ENCODE measurements around the gene RNF32. TPM values are rescaled to one million over a fixed set of nuclear protein-coding genes. Genes with fewer than 3 reads are reported as not detected.
"Not testable (repeated sequence)": the region's sequence is repeated elsewhere in the genome, so short reads cannot be mapped to it uniquely, and the experiment has no call there.

Gene RNF32
- total and polyA plus RNA-seq, 5 donors from 2014 or later = 0.81 to 5.4 (median 1.6) TPM

DNA sequence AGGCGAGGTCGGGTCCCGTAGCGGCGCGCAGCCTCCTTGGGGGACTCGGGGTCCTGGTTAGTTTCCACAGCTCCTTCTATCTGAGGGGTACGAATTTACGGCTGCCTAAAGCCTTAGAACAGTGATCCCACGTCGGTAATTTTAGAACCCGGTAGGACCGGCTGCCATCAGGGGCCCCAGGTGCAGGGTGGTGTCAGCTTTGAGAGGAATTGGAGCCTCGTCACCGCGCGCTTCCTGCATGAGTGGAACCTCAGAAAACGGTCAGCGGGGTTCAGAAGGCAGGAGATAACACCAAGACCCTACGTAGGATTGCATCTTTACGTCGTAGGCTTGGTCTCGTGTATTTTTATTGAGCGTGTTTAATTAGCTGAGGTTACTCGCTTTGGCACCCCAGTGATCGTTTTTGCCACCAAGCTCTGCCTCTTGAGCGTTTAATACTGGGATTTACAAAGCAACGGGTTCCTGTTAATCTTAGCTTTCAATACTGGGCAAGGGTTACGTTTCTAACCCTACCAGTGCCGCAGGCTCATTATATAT lies 443 bp downstream of the RNF32 start:
- peaks cover 4% of the 10 kb centered on the region for H3K27me3 ChIP-seq (ENCODE audit: control insufficient read depth, insufficient read depth, low read length)
- peak overlapping the region; percentile 66 for H3K4me3 ChIP-seq (ENCODE audit: low read depth, low read length)
- no peaks in the 10 kb centered on the region for H3K36me3 ChIP-seq (ENCODE audit: control insufficient read depth, insufficient read depth, low read length)
- DNase-seq (peak in 2 of 3 donors; percentile 43 to 86), ATAC-seq (ENCODE audit: low read depth in 2 of 2) (peak; percentile 57)
- H3K9me3 ChIP-seq (ENCODE audit: control insufficient read depth in 2 of 2, low read length in 2 of 2) = no peaks in the 10 kb centered on the region
- Mint-ChIP-seq H3K4me3 (peak overlapping the region; percentile 89 to 97 (median 90)), H3K27ac (peak overlapping the region in 2 of 3 donors; percentile 86 to 93), H3K4me1 (peaks cover 16 to 32% (median 17%) of the 10 kb centered on the region in 4 donors), H3K36me3 (no peaks in the 10 kb centered on the region), H3K27me3 (peaks cover 14% of the 10 kb centered on the region), H3K9me3 (peaks cover 0 to 7% (median 4%) of the 10 kb centered on the region in 7 donors)
- H3K4me1 ChIP-seq (ENCODE audit: control insufficient read depth, insufficient read depth, low read length, poor library complexity, severe bottlenecking) = peaks cover 18% of the 10 kb centered on the region
- peak overlapping the region; percentile 92 for H3K27ac ChIP-seq (ENCODE audit: insufficient read depth, low read length, poor library complexity, severe bottlenecking)

DNA sequence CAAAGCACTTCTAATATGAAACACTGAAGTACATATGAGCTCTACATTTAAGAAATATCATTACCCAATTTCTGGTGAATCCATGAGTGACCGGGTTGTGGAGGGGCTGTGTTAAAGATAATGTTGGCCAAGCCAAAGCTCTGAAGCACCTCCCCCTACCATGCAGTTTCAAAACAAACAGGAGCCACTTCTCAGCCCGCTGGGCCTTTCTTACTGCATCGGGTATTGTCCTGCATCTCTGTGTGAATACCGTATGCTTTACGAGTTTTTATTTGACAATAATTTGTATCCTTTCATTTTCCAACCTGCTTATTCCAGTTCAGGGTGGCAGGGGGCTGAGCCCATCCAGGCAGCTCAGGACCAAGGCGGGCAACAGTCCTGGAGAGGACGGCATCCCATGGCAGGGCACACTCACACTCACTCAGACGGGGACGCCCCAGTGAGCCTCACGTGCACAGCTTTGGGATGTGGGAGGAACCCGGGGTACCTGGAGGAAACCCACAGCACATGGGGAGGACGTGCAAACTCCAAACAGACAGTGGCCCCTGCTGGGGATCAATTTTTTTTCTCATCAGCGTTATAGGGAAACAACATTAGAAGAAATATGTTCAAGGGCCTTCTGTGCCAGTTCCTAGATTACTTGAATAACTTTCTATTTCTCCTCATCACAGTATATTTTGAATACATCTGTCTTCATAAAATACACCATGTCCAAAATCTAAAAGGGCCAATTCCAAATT lies 1.9 kb downstream of the RNF32 start:
- Histone ChIP-seq H3K9me3 (ENCODE audit: control insufficient read depth in 2 of 2, low read length in 2 of 2) (no peaks in the 10 kb centered on the region), H3K27ac (ENCODE audit: insufficient read depth, low read length, poor library complexity, severe bottlenecking) (no peak overlapping the region), H3K4me3 (ENCODE audit: low read depth, low read length) (no peak overlapping the region), H3K27me3 (ENCODE audit: control insufficient read depth, insufficient read depth, low read length) (peaks cover 4% of the 10 kb centered on the region), H3K4me1 (ENCODE audit: control insufficient read depth, insufficient read depth, low read length, poor library complexity, severe bottlenecking) (peaks cover 18% of the 10 kb centered on the region), H3K36me3 (ENCODE audit: control insufficient read depth, insufficient read depth, low read length) (no peaks in the 10 kb centered on the region)
- H3K27me3 Mint-ChIP-seq = peaks cover 14% of the 10 kb centered on the region
- ATAC-seq (ENCODE audit: low read depth in 2 of 2) (no peak), DNase-seq (no peak)
- H3K4me3 Mint-ChIP-seq = peak overlapping the region in 3 of 4 donors; percentile 15 to 90 (median 41)
- no peaks in the 10 kb centered on the region for H3K36me3 Mint-ChIP-seq
- H3K27ac Mint-ChIP-seq = peak overlapping the region in 1 of 3 donors; percentile 20
- H3K9me3 Mint-ChIP-seq = peaks cover 0 to 7% (median 2%) of the 10 kb centered on the region in 7 donors
- H3K4me1 Mint-ChIP-seq = peaks cover 14 to 25% (median 16%) of the 10 kb centered on the region in 4 donors

DNA sequence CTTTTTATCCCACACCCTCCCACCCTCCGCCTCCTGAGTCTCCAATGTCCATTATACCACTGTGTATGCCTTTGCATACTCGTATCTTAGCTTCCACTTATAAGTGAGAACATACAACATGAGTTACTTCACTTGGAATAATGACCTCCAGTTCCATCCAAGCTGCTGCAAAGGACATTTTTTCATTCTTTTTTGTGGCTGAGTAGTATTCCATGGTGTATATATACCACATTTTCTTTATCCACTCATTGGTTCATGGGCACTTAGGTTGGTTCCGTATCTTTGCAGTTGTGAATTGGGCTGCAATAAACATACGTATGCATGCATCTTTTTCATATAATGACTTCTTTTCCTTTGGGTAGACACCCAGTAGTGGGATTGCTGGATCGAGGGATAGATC lies 6.8 kb downstream of the RNF32 start:
- DNase-seq; H3K4me1 Mint-ChIP-seq; ATAC-seq (ENCODE audit: low read depth in 2 of 2); H3K9me3 ChIP-seq (ENCODE audit: control insufficient read depth in 2 of 2, low read length in 2 of 2); H3K36me3 Mint-ChIP-seq; H3K36me3 ChIP-seq (ENCODE audit: control insufficient read depth, insufficient read depth, low read length); H3K9me3 Mint-ChIP-seq; H3K4me3 Mint-ChIP-seq; H3K27ac Mint-ChIP-seq; H3K4me1 ChIP-seq (ENCODE audit: control insufficient read depth, insufficient read depth, low read length, poor library complexity, severe bottlenecking); H3K4me3 ChIP-seq (ENCODE audit: low read depth, low read length); H3K27ac ChIP-seq (ENCODE audit: insufficient read depth, low read length, poor library complexity, severe bottlenecking); H3K27me3 Mint-ChIP-seq; H3K27me3 ChIP-seq (ENCODE audit: control insufficient read depth, insufficient read depth, low read length): not testable (repeated sequence)

DNA sequence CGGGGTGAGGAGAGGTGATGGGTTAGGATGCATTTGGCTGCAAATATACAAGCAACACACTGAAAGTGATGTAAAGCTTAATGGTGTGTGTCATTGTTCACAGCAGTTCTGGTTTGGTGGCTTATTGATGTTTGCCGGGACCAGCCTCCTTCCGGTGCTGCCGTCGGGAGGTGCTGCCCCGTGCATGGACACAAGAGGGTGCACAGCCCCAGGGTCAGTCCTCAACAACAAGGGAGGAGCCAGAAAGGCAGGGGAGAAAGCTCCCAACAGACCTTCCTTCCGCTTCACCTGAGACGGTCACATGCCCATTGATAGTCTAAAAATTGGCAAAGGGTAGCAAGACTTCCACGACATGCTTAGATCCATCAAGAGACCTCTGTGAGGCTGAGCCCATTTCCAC lies 9.5 kb downstream of the RNF32 start:
- Mint-ChIP-seq H3K4me3 (no peak overlapping the region), H3K27ac (no peak overlapping the region), H3K9me3 (peaks cover 0 to 10% (median 0%) of the 10 kb centered on the region in 7 donors), H3K4me1 (no peaks in the 10 kb centered on the region), H3K36me3 (no peaks in the 10 kb centered on the region), H3K27me3 (peaks cover 4% of the 10 kb centered on the region)
- Histone ChIP-seq H3K27me3 (ENCODE audit: control insufficient read depth, insufficient read depth, low read length) (peaks cover 5% of the 10 kb centered on the region), H3K27ac (ENCODE audit: insufficient read depth, low read length, poor library complexity, severe bottlenecking) (no peak overlapping the region), H3K4me1 (ENCODE audit: control insufficient read depth, insufficient read depth, low read length, poor library complexity, severe bottlenecking) (no peaks in the 10 kb centered on the region), H3K9me3 (ENCODE audit: control insufficient read depth in 2 of 2, low read length in 2 of 2) (no peaks in the 10 kb centered on the region), H3K36me3 (ENCODE audit: control insufficient read depth, insufficient read depth, low read length) (no peaks in the 10 kb centered on the region), H3K4me3 (ENCODE audit: low read depth, low read length) (no peak overlapping the region)
- ATAC-seq (ENCODE audit: low read depth in 2 of 2) (no peak), DNase-seq (peak in 1 of 3 donors; percentile 18)

DNA sequence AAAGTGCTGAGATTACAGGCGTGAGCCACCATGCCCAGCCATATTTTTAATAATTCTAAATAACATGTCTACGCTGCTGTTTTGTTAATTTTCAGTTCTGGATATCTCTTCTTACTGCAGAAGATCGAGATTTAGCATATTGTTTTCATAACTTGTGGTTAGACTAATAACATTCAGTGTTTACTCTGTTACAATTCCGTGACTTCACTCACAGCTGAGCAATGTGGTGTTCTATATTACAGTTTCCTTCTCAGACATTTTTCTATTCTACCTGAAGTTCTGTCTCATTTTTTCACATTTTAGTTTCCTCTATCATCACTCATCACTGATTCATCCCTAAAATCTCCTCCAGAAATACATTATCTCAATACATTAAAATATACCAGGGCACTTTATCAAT lies 10.9 kb downstream of the RNF32 start:
- no peaks in the 10 kb centered on the region for H3K36me3 Mint-ChIP-seq
- no peak overlapping the region for H3K27ac ChIP-seq (ENCODE audit: insufficient read depth, low read length, poor library complexity, severe bottlenecking)
- H3K4me3 Mint-ChIP-seq = no peak overlapping the region
- ATAC-seq (ENCODE audit: low read depth in 2 of 2) = no peak
- no peaks in the 10 kb centered on the region for H3K4me1 ChIP-seq (ENCODE audit: control insufficient read depth, insufficient read depth, low read length, poor library complexity, severe bottlenecking)
- DNase-seq = no peak
- H3K27me3 Mint-ChIP-seq = peaks cover 4% of the 10 kb centered on the region
- peaks cover 0 to 8% (median 0%) of the 10 kb centered on the region in 7 donors for H3K9me3 Mint-ChIP-seq
- H3K4me1 Mint-ChIP-seq = no peaks in the 10 kb centered on the region
- H3K9me3 ChIP-seq (ENCODE audit: control insufficient read depth in 2 of 2, low read length in 2 of 2) = no peaks in the 10 kb centered on the region
- H3K27ac Mint-ChIP-seq = no peak overlapping the region
- peaks cover 5% of the 10 kb centered on the region for H3K27me3 ChIP-seq (ENCODE audit: control insufficient read depth, insufficient read depth, low read length)
- no peak overlapping the region for H3K4me3 ChIP-seq (ENCODE audit: low read depth, low read length)
- H3K36me3 ChIP-seq (ENCODE audit: control insufficient read depth, insufficient read depth, low read length) = no peaks in the 10 kb centered on the region

DNA sequence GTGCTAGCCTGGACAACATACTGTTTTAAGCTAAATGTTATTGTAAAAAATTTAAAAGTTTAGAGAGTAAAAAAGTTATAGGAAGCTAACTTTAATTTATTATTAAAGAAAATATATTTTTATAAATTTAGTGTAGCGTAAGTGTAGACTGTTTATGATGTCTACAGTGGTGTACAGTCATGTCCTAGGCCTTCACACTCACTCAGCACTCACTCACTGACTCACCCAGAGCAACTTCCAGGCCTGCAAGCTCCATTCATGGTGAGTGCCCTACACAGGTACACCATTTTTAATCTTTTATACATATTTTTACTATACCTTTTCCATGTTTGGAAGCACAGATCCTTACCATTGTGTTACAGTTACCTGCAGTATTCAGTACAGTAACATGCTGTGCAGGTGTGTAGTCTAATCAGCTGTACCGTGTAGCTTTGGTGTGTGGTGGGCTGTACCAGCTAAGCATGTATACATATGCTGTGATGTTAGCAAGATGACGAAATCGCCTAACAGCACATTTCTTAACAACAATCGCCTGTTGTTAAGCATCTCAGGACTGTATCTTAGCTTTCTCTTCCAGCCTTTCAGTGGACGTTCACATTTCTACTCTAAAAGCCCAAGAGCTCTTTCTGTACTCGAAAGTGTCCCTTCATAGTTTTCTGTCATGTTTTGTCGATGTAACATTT lies 12.5 kb downstream of the RNF32 start:
- no peak for DNase-seq
- H3K4me1 ChIP-seq (ENCODE audit: control insufficient read depth, insufficient read depth, low read length, poor library complexity, severe bottlenecking) = no peaks in the 10 kb centered on the region
- H3K36me3 ChIP-seq (ENCODE audit: control insufficient read depth, insufficient read depth, low read length) = no peaks in the 10 kb centered on the region
- no peaks in the 10 kb centered on the region for H3K9me3 ChIP-seq (ENCODE audit: control insufficient read depth in 2 of 2, low read length in 2 of 2)
- no peak overlapping the region for H3K27ac ChIP-seq (ENCODE audit: insufficient read depth, low read length, poor library complexity, severe bottlenecking)
- Mint-ChIP-seq H3K36me3 (no peaks in the 10 kb centered on the region), H3K9me3 (peaks cover 0 to 8% (median 0%) of the 10 kb centered on the region in 7 donors), H3K4me3 (no peak overlapping the region), H3K4me1 (no peaks in the 10 kb centered on the region), H3K27me3 (peaks cover 6% of the 10 kb centered on the region), H3K27ac (no peak overlapping the region)
- peaks cover 5% of the 10 kb centered on the region for H3K27me3 ChIP-seq (ENCODE audit: control insufficient read depth, insufficient read depth, low read length)
- H3K4me3 ChIP-seq (ENCODE audit: low read depth, low read length) = no peak overlapping the region
- no peak for ATAC-seq (ENCODE audit: low read depth in 2 of 2)

DNA sequence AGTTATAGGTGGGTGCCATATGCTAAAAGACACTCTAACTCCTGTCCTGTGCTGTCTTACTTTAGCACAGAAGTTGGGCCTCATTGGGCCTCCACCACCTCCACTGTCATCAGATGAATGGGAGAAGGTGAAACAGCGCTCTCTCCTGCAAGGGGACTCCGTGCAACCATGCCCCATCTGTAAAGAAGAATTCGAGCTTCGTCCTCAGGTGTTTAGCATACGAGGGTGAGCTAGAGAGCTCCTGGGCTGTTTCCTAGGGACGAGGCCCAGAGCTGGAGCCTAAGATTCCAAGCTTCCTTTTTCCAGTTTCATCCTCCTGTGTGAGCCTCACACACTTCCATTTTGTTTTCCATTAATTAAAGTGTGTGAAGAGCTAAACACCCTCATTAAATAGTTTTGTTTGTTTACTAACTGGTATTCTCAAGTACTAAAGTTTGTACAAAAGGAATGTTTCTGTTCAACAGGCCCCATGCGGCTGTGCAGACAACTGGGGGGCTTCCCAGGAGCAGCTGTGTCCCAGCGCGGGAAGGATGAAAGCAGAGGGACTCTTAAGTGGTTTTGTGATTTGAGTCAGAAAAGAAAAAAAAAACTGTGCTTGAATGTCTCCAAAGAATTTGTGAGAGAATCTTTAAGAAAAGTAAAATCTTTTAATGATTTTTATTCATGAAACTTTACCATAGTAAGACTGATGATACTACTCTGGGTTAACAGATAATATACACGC lies 14.1 kb downstream of the RNF32 start:
- H3K9me3 Mint-ChIP-seq = peaks cover 0 to 9% (median 0%) of the 10 kb centered on the region in 7 donors
- H3K4me1 Mint-ChIP-seq = no peaks in the 10 kb centered on the region
- peaks cover 4% of the 10 kb centered on the region for H3K27me3 Mint-ChIP-seq
- Histone ChIP-seq H3K4me1 (ENCODE audit: control insufficient read depth, insufficient read depth, low read length, poor library complexity, severe bottlenecking) (no peaks in the 10 kb centered on the region), H3K9me3 (ENCODE audit: control insufficient read depth in 2 of 2, low read length in 2 of 2) (no peaks in the 10 kb centered on the region), H3K4me3 (ENCODE audit: low read depth, low read length) (no peak overlapping the region), H3K27me3 (ENCODE audit: control insufficient read depth, insufficient read depth, low read length) (no peaks in the 10 kb centered on the region), H3K36me3 (ENCODE audit: control insufficient read depth, insufficient read depth, low read length) (no peaks in the 10 kb centered on the region), H3K27ac (ENCODE audit: insufficient read depth, low read length, poor library complexity, severe bottlenecking) (no peak overlapping the region)
- no peaks in the 10 kb centered on the region for H3K36me3 Mint-ChIP-seq
- no peak overlapping the region for H3K27ac Mint-ChIP-seq
- DNase-seq (no peak), ATAC-seq (ENCODE audit: low read depth in 2 of 2) (no peak)
- H3K4me3 Mint-ChIP-seq = no peak overlapping the region
